Measurements from ENCODE around the gene ZNF326.
"Not testable (repeated sequence)": the region's sequence is repeated elsewhere in the genome, so short reads cannot be mapped to it uniquely, and the experiment has no call there.

The ZNF326 gene

DNA sequence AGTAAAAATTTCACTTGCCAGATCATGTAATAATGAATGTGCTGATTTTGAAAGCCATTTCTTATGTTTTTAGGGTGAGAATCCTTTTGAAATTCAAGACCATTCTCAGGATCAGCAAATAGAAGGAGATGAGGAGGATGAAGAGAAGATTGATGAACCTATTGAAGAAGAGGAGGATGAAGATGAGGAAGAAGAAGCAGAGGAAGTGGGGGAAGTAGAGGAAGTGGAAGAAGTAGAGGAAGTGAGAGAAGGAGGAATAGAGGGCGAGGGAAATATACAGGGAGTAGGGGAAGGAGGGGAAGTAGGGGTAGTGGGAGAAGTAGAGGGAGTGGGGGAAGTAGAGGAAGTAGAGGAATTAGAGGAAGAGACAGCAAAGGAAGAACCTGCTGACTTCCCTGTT is 32.4 kb downstream of the ZNF326 start:
- no peak for DNase-seq (ENCODE audit: extremely low read depth, low read depth)

GRCh38 chr1:90039652-90040051 is 44.7 kb downstream of the ZNF326 start:
- H3K4me3 ChIP-seq (replicated peaks; ENCODE audit: low read depth, low read length), result no peak overlapping the region
- DNase-seq (ENCODE audit: extremely low read depth, low read depth), result no peak
- TF ChIP-seq, protein P1, sequence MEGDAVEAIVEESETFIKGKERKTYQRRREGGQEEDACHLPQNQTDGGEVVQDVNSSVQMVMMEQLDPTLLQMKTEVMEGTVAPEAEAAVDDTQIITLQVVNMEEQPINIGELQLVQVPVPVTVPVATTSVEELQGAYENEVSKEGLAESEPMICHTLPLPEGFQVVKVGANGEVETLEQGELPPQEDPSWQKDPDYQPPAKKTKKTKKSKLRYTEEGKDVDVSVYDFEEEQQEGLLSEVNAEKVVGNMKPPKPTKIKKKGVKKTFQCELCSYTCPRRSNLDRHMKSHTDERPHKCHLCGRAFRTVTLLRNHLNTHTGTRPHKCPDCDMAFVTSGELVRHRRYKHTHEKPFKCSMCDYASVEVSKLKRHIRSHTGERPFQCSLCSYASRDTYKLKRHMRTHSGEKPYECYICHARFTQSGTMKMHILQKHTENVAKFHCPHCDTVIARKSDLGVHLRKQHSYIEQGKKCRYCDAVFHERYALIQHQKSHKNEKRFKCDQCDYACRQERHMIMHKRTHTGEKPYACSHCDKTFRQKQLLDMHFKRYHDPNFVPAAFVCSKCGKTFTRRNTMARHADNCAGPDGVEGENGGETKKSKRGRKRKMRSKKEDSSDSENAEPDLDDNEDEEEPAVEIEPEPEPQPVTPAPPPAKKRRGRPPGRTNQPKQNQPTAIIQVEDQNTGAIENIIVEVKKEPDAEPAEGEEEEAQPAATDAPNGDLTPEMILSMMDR (IDR thresholded peaks at IDR 0.05; ENCODE audit: low read depth, low read length, missing control alignments), result no peak

More for the DNA sequence above, 32.4 kb downstream of the ZNF326 start:
- H3K4me3 ChIP-seq (replicated peaks; ENCODE audit: low read depth, low read length), result no peak overlapping the region
- TF ChIP-seq, protein P1 (IDR thresholded peaks at IDR 0.05; ENCODE audit: low read depth, low read length, missing control alignments), result no peak

DNA sequence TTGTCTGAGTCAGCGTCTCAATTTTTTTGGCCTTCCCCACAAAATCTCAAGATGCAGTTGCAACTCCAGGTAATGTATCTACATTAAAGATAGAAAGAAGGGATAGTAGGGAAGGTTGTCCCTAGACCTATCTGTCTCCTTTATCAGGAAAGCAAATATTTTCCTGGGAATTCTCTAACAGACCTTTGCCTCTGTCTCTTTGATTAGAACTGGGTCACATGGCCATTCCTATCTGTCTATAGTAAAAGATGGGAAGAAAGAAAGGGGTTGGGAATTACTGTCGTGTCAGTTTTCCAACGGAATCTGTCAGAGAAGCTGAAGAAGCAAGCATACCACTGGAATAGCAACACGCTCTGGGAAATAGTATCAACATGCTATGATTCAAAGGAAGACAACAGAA is 48.7 kb downstream of the ZNF326 start:
- no peak for DNase-seq (ENCODE audit: extremely low read depth, low read depth)
- no peak overlapping the region for H3K4me3 ChIP-seq (replicated peaks; ENCODE audit: low read depth, low read length)
- TF ChIP-seq, protein P1 (IDR thresholded peaks at IDR 0.05; ENCODE audit: low read depth, low read length, missing control alignments), result no peak

GRCh38 chr1:90044346-90044745 is 49.4 kb downstream of the ZNF326 start:
- no peak overlapping the region for H3K4me3 ChIP-seq (replicated peaks; ENCODE audit: low read depth, low read length)
- no peak for DNase-seq (ENCODE audit: extremely low read depth, low read depth)
- TF ChIP-seq, protein P1 (IDR thresholded peaks at IDR 0.05; ENCODE audit: low read depth, low read length, missing control alignments), result no peak

- TF ChIP-seq, protein P1 (IDR thresholded peaks at IDR 0.05; ENCODE audit: low read depth, low read length, missing control alignments), result peak; percentile 67
- H3K4me3 ChIP-seq (replicated peaks; ENCODE audit: low read depth, low read length), result no peak overlapping the region
- DNase-seq (ENCODE audit: extremely low read depth, low read depth), result no peak
Observed at GRCh38 chr1:90045853-90046563, 51.1 kb downstream of the ZNF326 start.

DNA sequence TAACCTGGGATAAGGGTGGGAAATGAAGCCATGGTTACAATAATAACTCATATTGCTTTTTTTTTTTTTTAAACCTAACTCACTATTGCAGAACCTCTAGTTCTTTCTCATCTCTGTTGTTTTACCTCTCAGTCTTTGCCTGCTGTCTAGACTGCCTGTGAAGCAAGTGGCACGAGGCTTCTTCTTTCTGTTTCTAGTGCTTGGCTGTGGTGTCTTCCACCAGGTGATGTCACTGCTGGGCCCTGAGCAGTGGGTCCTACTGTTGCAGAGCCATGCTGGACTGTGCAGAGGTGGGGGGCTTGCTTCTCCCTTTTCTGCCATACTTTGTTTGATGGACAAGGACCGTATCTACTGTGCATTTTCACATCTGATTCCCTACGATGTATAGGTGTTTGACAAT is 51.7 kb downstream of the ZNF326 start:
- H3K4me3 ChIP-seq (replicated peaks; ENCODE audit: low read depth, low read length), result no peak overlapping the region
- TF ChIP-seq, protein P1 (IDR thresholded peaks at IDR 0.05; ENCODE audit: low read depth, low read length, missing control alignments), result no peak
- DNase-seq (ENCODE audit: extremely low read depth, low read depth), result no peak

GRCh38 chr1:90048043-90048442 is 53.1 kb downstream of the ZNF326 start:
- no peak overlapping the region for H3K4me3 ChIP-seq (replicated peaks; ENCODE audit: low read depth, low read length)
- TF ChIP-seq, protein P1 (IDR thresholded peaks at IDR 0.05; ENCODE audit: low read depth, low read length, missing control alignments), result no peak
- no peak for DNase-seq (ENCODE audit: extremely low read depth, low read depth)

DNA sequence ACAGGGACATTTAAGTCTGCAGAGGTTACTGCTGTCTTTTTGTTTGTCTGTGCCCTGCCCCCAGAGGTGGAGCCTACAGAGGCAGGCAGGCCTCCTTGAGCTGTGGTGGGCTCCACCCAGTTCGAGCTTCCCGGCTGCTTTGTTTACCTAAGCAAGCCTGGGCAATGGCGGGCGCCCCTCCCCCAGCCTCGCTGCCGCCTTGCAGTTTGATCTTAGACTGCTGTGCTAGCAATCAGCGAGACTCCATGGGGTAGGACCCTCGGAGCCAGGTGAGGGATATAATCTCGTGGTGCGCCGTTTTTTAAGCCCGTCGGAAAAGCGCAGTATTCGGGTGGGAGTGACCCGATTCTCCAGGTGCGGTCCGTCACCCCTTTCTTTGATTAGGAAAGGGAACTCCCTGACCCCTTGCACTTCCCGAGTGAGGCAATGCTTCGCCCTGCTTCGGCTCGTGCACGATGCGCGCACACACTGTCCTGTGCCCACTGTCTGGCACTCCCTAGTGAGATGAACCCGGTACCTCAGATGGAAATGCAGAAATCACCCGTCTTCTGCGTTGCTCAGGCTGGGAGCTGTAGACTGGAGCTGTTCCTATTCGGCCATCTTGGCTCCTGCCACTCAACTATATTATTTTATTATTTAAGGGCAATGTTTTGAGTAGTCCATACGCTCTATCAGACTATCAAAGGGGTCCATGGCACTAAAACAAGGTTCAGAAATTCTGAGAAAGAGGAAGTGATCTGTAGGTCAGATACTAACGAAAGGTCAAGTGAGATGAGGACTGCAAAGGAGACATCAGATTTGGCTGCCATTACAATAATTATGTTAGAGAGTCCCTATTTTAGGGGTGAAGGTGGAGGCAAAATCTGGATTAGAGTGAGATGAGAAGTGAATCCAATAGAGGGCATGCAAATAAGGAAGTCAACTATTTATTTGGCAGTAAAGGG is 68.1 kb downstream of the ZNF326 start:
- DNase-seq (ENCODE audit: extremely low read depth, low read depth); H3K4me3 ChIP-seq (replicated peaks; ENCODE audit: low read depth, low read length): not testable (repeated sequence)

- not testable (repeated sequence) for DNase-seq (ENCODE audit: extremely low read depth, low read depth); H3K4me3 ChIP-seq (replicated peaks; ENCODE audit: low read depth, low read length)
Observed at GRCh38 chr1:90064109-90064508, 69.2 kb downstream of the ZNF326 start.
